PFSK-1 (cell line): ENCODE data around the gene FAM72A.

Source experiments
- FOXP2 ChIP-seq: optimal IDR thresholded peaks from 2 replicates; pipeline ENCODE3; 2011; ENCODE audit warnings: borderline replicate concordance, control low read depth, inconsistent platforms; ENCODE audit not compliant: insufficient read depth; ENCODE audit errors: extremely low read length, extremely low read depth
- POLR2AphosphoS5 ChIP-seq: IDR thresholded peaks from 2 replicates; pipeline ENCODE4 v1.6.1; 2012; ENCODE audit warnings: low read depth, mild to moderate bottlenecking, control low read depth, low read length, moderate library complexity
- REST ChIP-seq, 2 experiments: IDR thresholded peaks; 2 replicates each; pipeline versions ENCODE4 v1.6.1 to v1.8.0; 2011 to 2012; ENCODE audit warnings: low read depth in 2 of 2, low read length in 2 of 2, control low read depth in 1 of 2, inconsistent platforms in 1 of 2, mild to moderate bottlenecking in 1 of 2, moderate library complexity in 1 of 2; ENCODE audit not compliant: insufficient read depth in 1 of 2
- SIN3A ChIP-seq: IDR thresholded peaks from 2 replicates; pipeline ENCODE4 v1.6.1; 2012; ENCODE audit warnings: mild to moderate bottlenecking, low read length, moderate library complexity, borderline replicate concordance; ENCODE audit not compliant: insufficient read depth
- TAF1 ChIP-seq: IDR thresholded peaks from 2 replicates; pipeline ENCODE4 v1.6.1; 2012; ENCODE audit warnings: low read length, control low read depth, borderline replicate concordance; ENCODE audit not compliant: insufficient read depth

Gene FAM72A

GRCh38 chr1:206142770-206143169, 59.9 kb downstream of the FAM72A start:
- TF ChIP-seq TAF1, result no peak

- TF ChIP-seq REST (IDR thresholded peaks at IDR 0.05; ENCODE audit: insufficient read depth in 1 of 2, low read depth in 2 of 2, low read length in 2 of 2), result no peak
- no peak for TF ChIP-seq POLR2AphosphoS5
- TF ChIP-seq TAF1, result no peak
- TF ChIP-seq SIN3A, result no peak
- TF ChIP-seq FOXP2, result no peak
Observed at GRCh38 chr1:206142011-206142410, 60.6 kb downstream of the FAM72A start.

- TF ChIP-seq SIN3A, result no peak
- TF ChIP-seq REST (IDR thresholded peaks at IDR 0.05; ENCODE audit: insufficient read depth in 1 of 2, low read depth in 2 of 2, low read length in 2 of 2), result no peak
- TF ChIP-seq TAF1, result no peak
Observed at GRCh38 chr1:206136241-206136640, 66.4 kb downstream of the FAM72A start.
